ENCODE measurements around the gene CFAP53.
"Not testable (repeated sequence)": the region's sequence is repeated elsewhere in the genome, so short reads cannot be mapped to it uniquely, and the experiment has no call there.

Gene CFAP53

GRCh38 chr18:50311650-50312049 lies 45.4 kb upstream of the CFAP53 start:
- Mint-ChIP-seq H3K36me3 (ENCODE audit: low read depth) (no peaks in the 10 kb centered on the region), H3K27ac (peak overlapping the region in 2 of 3 experiments; percentile 25 to 48), H3K4me3 (no peak overlapping the region), H3K9me3 (no peaks in the 10 kb centered on the region), H3K4me1 (no peaks in the 10 kb centered on the region), H3K27me3 (ENCODE audit: low read depth) (peaks cover 3% of the 10 kb centered on the region)
- TF ChIP-seq CTCF (IDR thresholded peaks at IDR 0.05; ENCODE audit: unreplicated experiment in 3 of 3) = no peak

- Mint-ChIP-seq H3K27ac (no peak overlapping the region), H3K4me3 (peak overlapping the region in 1 of 3 experiments; percentile 21), H3K4me1 (no peaks in the 10 kb centered on the region), H3K27me3 (ENCODE audit: low read depth) (peaks cover 3% of the 10 kb centered on the region), H3K9me3 (peaks cover 5% of the 10 kb centered on the region), H3K36me3 (ENCODE audit: low read depth) (no peaks in the 10 kb centered on the region)
- TF ChIP-seq CTCF (IDR thresholded peaks at IDR 0.05; ENCODE audit: unreplicated experiment in 3 of 3) = no peak
These were observed 43.8 kb upstream of the CFAP53 start for GRCh38 chr18:50310080-50310479.

DNA sequence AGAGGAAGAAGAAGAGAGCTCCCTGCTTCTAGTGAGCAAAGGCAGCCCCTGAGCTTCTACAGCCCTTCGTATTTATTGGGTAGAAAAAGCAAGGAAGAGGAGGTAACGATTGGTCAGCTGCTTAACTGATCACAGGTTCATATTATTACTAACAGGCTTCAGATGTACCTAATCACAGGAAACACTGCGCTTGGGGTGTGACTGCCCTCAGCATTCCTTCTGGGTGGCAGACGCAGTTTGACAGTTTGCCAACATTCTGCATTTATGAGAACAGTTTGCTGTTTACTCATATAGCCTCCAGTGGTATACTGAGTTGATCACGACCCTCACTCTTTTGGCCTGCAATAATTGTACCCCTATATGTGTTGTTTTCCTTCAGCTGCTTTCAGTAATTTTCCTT lies 42.6 kb upstream of the CFAP53 start:
- H3K4me1 Mint-ChIP-seq; H3K4me3 Mint-ChIP-seq; H3K27me3 Mint-ChIP-seq (ENCODE audit: low read depth); H3K9me3 Mint-ChIP-seq; H3K27ac Mint-ChIP-seq; H3K36me3 Mint-ChIP-seq (ENCODE audit: low read depth): not testable (repeated sequence)

DNA sequence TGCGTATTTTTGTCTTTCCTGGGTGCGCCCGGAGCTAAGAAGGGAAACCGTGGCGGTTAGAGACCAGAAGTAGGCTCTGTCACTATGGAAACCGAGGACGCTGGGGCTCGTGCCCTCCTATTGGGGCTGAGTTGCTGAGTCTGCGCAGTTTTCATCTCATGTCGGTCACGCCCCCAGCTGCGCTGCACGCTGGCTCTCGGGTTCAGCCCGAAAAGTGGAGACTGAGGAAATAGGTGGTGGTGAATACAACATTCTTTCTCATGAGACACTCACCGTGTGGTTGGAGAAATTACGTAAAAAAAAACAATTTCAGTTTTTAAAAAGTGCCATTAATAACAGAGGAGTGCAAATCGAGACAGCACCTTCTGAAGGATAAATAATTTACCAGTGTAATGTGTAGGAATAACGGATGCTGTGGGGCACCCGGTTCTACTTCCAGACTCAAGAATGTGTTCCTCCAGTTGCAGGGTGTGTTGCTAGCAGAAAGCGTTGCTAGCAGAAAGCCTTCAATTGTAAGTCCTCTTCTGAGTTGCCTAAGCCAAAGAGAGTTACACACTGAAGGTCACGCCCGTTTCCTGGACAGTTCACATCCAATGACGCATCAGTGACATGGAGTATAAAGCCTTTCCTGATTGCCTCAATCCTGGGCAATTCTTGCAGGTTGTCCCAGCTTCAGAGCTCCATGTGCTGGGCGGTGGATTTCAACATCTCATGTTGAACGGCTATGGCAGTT lies 41.6 kb upstream of the CFAP53 start:
- Mint-ChIP-seq H3K4me3 (peak overlapping the region; percentile 83 to 89 (median 86)), H3K27ac (peak overlapping the region in 2 of 3 experiments; percentile 12 to 70), H3K9me3 (peaks cover 6% of the 10 kb centered on the region), H3K27me3 (ENCODE audit: low read depth) (peaks cover 5% of the 10 kb centered on the region), H3K36me3 (ENCODE audit: low read depth) (no peaks in the 10 kb centered on the region), H3K4me1 (no peaks in the 10 kb centered on the region)
- TF ChIP-seq CTCF (IDR thresholded peaks at IDR 0.05; ENCODE audit: unreplicated experiment in 3 of 3) = no peak

GRCh38 chr18:50307400-50307737 lies 41.1 kb upstream of the CFAP53 start:
- TF ChIP-seq CTCF (IDR thresholded peaks at IDR 0.05; ENCODE audit: unreplicated experiment in 3 of 3) = no peak
- no peaks in the 10 kb centered on the region for H3K36me3 Mint-ChIP-seq (ENCODE audit: low read depth)
- H3K27ac Mint-ChIP-seq = peak overlapping the region in 2 of 3 experiments; percentile 12 to 70
- H3K27me3 Mint-ChIP-seq (ENCODE audit: low read depth) = peaks cover 7% of the 10 kb centered on the region
- H3K4me1 Mint-ChIP-seq = no peaks in the 10 kb centered on the region
- peaks cover 6% of the 10 kb centered on the region for H3K9me3 Mint-ChIP-seq
- H3K4me3 Mint-ChIP-seq = peak overlapping the region; percentile 83 to 89 (median 86)

DNA sequence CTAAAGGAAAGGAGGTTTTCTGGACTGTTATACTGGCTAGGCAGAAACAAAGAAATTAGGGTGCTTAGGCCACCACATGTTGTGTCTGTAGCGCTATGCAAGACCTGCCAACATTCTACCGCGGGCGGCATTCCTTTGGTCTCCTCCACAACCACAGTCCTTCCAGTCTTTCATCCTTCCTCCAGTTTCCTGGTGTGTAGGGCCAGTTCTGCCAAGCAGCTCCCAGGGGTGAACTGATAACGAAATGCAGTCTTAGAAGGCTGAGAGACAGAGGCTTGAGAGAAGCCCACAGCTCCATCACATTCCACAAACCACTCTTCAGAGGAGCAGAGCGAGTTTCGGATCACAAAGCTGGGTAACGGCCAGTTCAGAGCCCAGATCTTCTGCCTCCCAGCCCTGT lies 40.6 kb upstream of the CFAP53 start:
- Mint-ChIP-seq H3K36me3 (ENCODE audit: low read depth) (no peaks in the 10 kb centered on the region), H3K4me3 (peak overlapping the region; percentile 79 to 89 (median 83)), H3K27ac (no peak overlapping the region), H3K27me3 (ENCODE audit: low read depth) (peaks cover 7% of the 10 kb centered on the region), H3K9me3 (peaks cover 6% of the 10 kb centered on the region), H3K4me1 (no peaks in the 10 kb centered on the region)
- no peak for TF ChIP-seq CTCF (IDR thresholded peaks at IDR 0.05; ENCODE audit: unreplicated experiment in 3 of 3)
